ENCODE data around the gene WDR26.

DNA sequence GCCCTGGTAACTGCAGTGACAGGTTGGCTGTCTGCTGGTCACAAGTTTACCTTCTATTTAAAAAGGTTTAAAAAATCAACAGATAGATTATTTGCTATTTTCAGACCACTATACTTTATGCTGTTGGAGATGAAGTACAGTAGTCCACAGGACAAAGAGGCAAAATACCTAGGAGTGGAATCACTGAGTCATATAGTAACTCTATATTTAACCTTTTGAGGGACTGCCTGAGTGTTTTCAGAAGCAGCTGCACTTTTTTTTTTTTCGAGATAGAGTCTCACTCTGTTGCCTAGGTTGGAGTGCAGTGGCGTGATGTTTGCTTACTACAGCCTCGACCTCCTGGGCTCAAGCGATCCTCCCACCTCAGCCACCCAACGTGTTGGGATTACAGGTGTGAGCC is 66.2 kb downstream of the WDR26 start:
- TF ChIP-seq TEAD4 (IDR thresholded peaks at IDR 0.05): no peak
- no peak for TF ChIP-seq YY1 (IDR thresholded peaks at IDR 0.05; ENCODE audit: low read depth)
- no peak for TF ChIP-seq TAF1 (IDR thresholded peaks at IDR 0.05; ENCODE audit: low read depth)
- TF ChIP-seq EP300 (IDR thresholded peaks at IDR 0.05; ENCODE audit: borderline replicate concordance): no peak
- TF ChIP-seq CEBPB (IDR thresholded peaks at IDR 0.05): no peak
- no peak for TF ChIP-seq FOXM1 (IDR thresholded peaks at IDR 0.05; ENCODE audit: borderline replicate concordance, low read depth)
- TF ChIP-seq, protein P1, sequence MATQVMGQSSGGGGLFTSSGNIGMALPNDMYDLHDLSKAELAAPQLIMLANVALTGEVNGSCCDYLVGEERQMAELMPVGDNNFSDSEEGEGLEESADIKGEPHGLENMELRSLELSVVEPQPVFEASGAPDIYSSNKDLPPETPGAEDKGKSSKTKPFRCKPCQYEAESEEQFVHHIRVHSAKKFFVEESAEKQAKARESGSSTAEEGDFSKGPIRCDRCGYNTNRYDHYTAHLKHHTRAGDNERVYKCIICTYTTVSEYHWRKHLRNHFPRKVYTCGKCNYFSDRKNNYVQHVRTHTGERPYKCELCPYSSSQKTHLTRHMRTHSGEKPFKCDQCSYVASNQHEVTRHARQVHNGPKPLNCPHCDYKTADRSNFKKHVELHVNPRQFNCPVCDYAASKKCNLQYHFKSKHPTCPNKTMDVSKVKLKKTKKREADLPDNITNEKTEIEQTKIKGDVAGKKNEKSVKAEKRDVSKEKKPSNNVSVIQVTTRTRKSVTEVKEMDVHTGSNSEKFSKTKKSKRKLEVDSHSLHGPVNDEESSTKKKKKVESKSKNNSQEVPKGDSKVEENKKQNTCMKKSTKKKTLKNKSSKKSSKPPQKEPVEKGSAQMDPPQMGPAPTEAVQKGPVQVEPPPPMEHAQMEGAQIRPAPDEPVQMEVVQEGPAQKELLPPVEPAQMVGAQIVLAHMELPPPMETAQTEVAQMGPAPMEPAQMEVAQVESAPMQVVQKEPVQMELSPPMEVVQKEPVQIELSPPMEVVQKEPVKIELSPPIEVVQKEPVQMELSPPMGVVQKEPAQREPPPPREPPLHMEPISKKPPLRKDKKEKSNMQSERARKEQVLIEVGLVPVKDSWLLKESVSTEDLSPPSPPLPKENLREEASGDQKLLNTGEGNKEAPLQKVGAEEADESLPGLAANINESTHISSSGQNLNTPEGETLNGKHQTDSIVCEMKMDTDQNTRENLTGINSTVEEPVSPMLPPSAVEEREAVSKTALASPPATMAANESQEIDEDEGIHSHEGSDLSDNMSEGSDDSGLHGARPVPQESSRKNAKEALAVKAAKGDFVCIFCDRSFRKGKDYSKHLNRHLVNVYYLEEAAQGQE (IDR thresholded peaks at IDR 0.05; ENCODE audit: low read depth): no peak
